ENCODE results near the gene FBXL20.
"Not testable (repeated sequence)": the region's sequence is repeated elsewhere in the genome, so short reads cannot be mapped to it uniquely, and the experiment has no call there.

FBXL20 gene

DNA sequence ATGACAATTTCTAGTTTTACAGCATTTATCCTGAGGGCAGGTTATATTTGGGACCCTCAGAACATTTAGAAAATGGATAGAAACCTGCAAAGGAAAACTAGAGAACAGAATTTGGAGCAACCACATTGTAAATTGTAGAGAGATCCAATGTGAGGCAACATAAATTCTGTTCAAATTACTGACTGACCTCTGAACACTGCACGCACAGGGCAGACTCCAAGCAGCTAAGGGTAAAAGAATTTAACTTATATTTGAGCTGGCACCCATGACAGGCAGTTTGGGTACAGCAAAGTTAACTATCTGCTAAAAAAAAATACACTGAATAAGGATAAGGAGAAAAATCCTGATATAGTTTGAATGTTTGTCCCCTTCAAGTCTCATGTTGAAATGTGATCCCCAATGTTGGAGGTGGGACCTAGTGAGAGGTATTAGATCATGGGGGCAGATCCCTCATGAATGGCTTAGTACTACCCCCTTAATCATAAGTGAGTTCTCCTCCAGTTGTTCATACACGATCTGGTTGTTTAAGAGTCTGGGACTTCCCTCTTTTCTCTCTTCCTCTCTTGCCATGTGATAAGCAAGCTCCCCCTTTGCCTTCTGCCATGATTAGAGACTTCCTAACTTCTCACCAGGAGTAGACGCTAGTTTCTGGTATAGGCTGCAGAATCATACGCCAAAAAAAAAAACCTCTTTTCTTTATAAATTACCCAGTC, 75.7 kb downstream of the FBXL20 start:
- no peak for DNase-seq

DNA sequence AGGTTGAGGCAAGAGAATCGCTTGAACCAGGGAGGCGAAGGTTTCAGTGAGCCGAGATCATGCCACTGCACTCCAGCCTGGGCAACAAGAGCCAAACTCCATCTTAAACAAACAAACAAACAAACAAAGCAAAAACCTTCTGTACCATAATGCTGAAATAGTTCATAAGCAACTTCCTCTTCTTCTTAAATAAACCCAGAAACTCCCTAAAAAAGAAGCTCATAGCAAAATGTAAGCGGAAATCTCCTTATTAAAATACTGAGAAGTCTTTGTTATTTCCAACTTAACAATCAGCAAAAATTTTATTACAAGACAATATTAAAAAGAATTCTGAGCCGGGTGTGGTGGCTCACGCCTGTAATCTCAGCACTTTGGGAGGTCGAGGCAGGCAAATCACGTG, 82.8 kb downstream of the FBXL20 start:
- DNase-seq = no peak

DNA sequence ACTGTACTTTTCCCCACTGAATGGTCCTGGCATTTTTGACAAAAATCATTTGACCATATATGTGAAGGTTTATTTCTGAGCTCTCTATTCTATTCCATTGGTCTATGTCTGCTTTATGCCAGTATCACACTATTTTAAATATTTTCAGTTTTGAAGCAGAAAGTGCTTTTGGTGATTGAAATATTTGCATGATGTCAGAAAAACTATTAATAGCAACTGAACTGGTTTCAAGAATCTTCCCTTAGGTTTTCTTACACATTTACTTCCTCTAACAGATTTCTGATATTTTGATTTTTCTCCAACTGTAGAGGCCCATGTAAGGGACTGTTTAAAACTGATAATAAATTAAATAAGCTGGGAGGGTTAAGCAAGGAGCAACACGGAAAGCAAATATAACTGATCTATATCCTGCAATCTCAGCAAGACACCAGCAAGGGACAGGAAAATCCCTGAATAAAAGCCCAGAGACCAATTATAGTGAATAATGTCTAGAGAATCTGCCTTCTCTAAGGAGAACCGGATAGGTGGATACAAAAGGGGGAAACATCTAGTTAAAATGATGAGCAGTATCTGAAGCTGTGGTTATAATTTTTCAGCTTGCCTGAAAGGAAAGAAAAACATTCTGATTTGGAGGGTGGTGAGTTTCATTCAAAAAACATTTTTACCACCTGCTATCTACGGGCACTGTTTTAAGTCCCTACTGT, 94.8 kb downstream of the FBXL20 start:
- no peak for DNase-seq

DNA sequence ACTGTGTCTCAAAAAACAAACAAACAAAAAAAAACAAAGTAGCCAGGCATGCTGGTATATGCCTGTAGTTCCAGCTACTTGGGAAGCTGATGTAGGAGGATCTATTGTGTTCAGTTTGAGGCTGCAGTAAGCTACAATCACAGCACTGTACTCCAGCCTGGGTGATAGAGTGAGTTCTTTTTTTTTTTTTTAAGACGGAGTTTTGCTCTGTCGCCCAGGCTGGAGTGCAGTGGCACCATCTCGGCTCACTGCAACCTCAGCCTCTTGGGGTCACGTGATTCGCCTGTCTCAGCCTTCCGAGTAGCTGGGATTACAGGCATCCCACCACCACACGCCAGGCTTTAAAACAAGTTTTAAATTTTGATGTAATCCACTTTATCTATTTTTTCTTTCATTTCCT, 95.4 kb downstream of the FBXL20 start:
- no peak for DNase-seq

DNA sequence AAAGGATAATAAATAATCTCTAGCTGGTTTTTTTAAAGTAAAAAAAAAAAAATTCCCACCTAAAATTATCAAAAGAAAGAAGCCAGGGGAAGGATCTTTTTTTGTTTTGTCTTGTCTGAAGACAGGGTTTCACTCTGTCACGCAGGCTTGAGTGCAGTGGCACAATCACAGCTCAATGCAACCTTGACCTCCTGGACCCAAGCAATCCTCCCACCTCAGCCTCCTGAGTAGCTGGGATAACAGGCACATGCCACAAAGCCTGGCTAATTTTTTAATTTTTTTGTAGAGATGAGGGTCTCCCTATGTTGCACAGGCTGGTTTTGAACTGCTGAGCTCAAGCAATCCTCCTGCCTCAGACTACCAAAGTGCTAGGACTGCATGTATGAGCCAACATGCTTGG, 97.2 kb downstream of the FBXL20 start:
- no peak for DNase-seq

DNA sequence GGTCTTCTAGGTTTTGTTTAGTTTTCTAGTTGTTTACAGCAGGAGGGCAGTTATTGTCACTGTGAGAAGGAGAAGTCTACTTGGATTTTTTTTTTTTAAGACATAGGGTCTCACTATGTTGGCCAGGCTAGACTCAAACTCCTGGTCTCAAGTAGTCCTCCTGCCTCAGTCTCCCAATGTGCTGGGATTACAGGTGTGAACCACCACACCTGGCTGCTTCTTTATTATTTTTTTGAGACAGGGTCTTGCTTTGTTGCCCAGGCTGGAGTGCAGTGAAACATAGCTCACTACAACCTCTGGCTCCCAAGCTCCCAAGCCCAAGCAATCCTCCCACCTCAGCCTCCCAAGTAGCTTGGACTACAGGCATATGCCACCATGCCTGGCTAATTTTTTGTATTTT, 107.4 kb downstream of the FBXL20 start:
- no peak for DNase-seq

DNA sequence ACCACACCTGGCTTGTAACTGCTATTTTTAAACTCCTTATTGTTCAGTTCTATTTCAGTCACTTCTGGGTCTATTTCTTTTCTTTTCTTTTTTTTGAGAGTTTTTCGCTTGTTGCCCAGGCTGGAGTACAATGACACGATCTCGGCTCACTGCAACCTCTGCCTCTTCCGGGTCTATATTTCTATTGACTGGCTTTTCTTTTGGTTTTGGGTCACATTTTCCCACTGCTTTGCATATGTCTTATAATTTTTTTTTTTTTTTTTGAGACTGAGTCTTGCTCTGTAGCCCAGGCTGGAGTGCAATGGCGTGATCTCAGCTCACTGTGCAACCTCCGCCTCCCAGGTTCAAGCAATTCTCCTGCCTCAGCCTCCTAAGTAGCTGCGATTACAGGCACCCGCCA, 108.9 kb downstream of the FBXL20 start:
- not testable (repeated sequence) for DNase-seq

DNA sequence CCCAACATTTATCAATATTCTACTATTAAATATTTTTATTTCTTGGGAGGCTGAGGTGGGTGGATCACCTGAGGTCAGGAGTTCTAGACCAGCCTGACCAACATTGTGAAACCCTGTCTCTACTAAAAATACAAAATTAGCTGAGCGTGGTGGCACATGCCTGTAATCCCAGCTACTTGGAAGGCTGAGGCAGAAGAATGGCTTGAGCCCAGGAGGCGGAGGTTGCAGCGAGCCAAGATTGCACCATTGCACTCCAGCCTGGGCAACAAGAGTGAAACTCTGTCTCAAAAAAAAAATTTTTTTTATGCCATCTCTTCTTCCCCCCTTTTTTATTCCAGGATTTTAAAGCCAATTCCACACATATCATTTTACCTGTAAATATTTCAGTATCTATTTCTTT, 114.9 kb downstream of the FBXL20 start:
- DNase-seq = not testable (repeated sequence)

DNA sequence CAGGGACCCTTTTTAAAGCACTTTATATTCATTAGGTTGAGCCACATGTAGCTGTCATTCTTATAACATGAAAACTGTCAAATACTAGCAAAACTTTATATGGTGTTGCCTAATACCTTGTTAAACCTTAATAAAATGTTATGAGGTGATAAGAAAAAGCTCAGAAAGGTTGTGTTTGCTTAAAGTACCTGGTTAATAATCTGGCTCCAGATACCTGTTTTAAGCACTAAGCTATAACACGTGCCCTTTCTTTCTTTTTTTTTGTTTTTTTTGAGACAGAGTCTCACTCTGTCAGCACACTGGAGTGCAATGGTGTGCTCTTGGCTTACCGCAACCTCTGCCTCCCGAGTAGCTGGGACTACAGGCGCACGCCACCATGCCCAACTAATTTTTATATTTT, 116.7 kb downstream of the FBXL20 start:
- DNase-seq = no peak

DNA sequence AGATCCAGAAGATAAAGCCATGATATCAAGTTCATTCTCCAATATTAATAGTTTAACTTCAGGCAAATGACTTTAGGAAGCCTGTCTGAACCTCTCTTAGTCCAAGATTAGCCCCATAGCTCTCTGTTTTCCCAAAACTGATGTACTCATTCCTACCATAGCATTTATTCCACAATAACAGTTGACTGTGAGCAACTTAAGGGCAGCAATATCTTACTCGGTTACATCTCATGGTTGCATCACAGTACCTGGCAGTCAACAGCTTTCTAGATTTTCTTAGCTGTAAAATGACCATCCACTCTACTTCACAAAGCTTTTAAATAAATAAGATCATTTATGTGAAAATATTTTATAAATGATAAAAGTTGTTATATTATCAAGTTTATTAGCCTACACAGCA, 117.5 kb downstream of the FBXL20 start:
- no peak for DNase-seq

DNA sequence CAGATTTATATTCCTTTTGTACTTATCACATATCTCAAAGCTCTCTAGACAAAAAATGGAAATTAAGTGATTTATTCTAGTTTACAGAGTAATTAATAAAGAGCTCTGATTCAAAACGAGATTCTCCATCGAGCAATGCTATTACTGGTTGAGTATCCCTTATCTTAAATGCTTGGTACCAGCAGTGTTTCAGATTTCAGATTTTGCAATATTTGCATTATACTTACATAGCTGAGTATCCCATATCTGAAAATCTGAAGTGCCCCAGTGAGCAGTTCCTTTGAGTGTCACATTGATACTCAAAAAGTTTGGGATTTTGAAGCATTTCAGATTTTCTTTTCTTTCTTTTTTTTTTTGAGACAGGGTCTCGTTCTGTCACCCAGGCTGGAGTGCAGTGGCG, 118.3 kb downstream of the FBXL20 start:
- no peak for DNase-seq

DNA sequence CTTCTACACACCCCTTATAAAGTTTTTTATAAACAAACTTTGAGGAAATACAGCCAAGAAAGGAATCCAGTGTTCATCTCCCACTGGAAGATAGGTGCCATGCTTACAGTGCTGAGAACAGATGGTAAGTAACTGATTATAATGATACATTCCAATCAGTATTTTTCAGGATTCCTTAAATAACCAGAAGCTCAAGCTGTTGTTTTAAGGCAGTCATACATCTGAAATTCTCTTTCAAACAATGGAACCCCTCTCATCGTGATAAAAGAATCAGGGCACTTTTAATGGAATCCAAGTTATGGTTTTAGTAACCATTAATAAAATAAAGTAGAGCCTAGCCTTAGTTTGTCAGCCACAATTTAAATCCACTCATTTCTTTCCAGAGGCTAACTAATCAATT, 119.6 kb downstream of the FBXL20 start:
- DNase-seq = no peak

DNA sequence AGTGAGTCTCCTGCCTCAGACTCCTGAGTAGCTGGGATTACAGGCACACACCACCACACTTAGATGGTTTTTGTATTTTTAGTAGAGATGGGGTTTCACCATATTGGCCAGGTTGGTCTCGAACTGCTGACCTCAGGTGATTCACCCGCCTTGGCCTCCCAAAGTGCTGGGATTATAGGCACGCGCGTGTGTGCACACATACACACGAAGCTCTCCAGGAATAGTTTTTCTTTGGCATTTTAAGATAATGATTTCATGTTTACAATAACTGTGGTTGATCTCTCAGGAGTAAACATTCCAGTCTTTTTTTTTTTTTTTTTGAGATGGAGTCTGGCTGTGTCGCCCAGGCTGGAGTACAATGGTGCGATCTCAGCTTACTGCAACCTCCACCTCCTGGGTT, 123.2 kb downstream of the FBXL20 start:
- not testable (repeated sequence) for DNase-seq

DNA sequence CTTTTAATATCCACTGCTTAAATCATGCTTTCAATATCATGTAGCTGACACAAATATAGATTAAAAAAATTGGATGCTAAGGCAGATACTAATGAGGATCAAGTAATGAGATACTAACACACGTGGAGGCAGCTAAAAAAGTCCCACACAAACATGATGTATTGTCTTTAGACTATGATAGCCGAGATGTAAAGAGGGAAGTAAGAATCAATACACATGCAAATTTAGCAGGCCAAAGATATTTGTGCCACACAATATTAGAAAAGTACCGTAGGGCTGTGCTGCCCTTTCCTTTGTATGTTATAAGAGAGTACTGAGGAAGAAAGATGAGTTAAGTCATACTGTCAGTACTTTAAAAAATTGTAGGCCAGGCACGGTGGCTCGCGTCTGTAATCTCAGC, 124.3 kb downstream of the FBXL20 start:
- DNase-seq = no peak

DNA sequence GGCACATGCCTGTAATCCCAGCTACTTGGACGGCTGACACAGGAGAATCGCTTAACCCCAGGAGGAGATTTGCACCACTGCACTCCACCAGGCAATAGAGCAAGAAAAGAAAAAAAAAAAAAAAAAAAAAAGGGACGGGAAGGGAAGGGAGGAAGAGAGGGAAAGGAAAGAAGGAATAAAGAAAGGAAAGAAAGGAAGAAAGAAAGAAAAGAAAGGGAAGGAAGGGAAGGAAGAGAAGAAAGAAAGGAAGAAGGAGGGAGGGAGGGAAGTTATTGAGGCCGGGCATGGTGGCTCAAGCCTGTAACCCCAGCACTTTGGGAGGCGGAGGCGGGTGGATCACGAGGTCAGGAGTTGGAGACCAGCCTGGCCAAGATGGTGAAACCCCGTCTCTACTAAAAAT, 125.3 kb downstream of the FBXL20 start:
- no peak for DNase-seq

DNA sequence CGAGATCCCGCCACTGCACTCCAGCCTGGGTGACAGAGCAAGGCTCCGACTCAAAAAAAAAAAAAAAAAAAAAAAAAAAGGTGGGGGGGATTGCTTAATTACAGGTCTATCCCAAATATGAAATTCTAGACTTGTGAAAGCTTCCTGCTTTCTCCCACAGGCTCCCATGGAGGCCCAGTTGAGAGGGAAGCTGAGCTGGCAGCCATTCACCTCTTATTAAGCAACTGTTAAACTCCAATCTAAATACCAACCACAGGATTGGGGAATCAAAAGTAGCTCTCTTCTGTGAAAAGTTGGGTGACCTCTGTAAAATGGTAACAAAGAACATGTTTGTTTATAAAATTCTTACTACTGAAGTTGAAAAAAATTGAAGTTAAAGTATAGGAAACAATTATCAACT, 129.9 kb downstream of the FBXL20 start:
- DNase-seq = no peak

DNA sequence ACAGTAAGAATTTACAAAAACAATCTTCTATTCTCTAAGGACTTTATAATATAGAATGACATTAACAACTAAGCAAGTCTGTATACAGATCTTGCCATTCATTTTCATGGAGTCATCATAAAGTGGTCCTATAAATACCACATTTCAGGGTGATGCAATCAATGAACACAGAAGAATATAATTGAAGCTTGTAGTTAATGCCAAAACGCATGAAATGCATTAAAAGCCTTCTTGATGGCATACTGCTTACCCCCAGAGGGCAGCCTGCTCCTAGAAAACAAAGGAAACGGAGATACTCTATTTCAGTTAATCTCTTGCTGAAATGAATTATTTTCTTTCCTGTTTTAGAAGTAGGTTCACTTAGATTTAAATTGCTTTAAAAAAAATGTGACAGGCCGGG, 130.5 kb downstream of the FBXL20 start:
- DNase-seq = no peak

DNA sequence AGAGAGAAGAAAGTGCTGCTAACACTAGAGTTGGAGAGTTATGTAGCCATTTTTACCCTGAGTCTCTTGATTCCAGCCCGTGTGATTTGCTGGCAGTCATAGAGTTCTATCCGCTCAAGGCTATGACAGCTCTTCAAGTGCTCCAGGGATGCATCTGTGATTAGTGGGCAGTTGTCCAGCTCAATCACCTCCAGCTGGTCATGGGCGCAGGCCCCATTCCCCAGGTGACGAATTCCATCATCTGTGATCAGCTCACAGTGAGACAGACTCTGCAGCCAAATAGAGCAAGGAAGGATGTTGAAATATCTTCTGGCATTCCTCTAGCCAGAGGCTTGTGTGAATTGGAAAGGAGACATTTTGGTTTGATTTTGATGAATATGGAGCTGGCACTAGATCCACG, 137.3 kb downstream of the FBXL20 start:
- no peak for DNase-seq

DNA sequence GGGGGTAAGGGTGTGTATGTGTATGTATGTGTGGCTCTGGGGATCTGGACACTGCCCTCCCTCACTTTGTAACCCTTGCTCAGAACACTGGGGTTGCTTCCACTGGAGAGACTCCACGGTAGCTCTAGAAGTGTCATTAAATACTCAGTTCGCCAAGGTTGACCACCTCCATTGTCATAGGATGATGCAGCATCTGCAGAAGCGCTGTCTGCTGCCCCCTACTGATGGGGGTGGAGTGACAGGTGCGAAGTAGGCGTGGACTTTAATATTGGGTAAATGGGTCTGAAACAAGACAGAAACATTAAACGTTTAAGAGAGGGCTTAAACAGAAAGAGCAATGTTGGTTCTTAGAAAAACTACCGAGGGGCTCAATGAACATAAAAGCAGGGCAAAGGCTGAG, 140.1 kb downstream of the FBXL20 start:
- no peak for DNase-seq

DNA sequence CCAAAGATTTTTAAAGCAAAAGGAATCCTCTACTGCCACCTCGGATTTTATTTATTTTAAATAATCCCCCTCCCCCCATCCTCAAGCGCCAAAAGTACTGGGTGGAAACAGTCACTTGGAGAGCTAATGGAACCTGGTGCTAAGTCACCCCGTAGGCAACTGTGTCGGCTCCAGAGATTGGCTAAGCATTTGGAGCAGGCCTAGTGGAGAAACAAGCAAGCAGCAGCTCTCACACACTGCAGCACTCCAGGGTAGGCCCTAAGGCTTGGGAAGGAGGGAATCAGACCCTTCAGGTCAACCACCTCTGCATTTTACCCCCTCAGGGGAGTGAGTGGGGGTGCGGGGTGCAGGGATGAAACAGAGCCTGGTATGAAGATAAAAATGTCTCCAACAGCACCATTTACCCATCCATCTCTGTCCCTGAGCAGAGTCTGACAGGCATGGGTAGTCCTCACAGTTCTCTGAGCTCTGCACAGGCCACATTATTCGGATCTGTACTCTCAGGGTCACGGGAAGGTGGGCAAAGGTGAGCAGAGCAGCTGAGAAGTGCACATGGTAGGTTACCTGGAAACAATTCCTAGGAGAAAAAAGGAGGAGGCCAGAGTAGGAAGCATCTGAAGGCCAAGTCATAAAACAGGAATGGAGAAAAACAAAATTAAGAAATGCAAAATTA, 148.5 kb downstream of the FBXL20 start:
- no peak for DNase-seq

DNA sequence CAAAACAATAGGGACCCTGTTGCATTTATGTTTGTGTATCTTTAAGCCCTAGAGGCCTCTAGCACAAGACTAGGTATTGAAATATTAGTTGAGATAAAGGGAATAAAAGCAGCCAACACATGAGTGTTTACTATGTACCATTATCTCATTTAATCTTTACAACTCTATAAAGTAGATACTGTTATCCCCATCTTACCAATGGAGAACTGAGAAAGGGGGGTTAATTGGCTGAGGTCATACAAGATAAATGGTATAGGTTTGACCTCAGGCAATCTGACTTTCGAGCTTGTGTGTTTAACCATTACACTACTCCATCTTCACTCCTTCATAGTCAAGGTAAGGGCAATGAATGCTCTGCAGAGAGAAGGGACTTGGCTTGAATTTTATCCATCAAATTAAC, 149.4 kb downstream of the FBXL20 start:
- DNase-seq = no peak

DNA sequence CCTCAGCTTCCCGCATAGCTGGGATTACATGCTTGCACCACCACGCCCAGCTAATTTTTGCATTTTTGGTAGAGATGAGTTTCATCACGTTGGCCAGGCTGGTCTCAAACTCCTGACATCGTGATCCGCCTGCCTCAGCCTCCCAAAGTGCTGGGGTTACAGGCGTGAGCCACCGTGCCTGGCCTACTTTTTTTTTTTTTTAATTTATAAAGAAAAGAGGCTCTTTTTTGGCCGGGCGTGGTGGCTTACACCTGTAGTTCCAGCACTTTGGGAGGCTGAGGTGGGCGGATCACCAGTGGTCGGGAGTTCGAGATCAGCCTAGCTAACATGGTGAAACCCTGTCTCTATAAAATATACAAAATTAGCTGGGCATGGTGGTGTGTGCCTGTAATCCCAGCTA, 151.3 kb downstream of the FBXL20 start:
- not testable (repeated sequence) for DNase-seq

DNA sequence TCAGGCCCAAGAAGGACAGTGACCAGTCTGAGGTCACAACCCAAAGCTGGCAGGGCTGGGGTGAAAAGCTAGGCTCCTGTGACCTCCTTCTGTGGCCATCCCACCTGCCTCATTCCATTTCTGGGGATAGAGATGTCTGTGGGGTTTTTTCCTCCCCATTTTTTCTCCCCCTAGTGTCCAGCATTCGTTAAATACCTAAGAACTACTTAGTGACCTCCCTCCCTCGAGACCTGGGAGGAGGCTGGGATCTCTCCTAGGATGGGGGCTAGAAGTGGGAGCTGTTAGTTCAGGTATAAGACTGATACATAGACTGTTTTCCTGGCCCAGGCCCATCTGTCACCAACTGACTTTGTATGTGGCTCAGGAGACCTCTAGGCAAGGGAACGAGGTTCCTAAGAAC, 155.2 kb downstream of the FBXL20 start:
- no peak for DNase-seq

Data from NCI-H1092 (cell line).